GM18502 (cell line): Measurements from ENCODE around the gene RNFT2.
A peak's percentile ranks its signal among the peaks of the same experiment; 100 is the strongest.

Experiments used
- ATAC-seq: cut with Tn5 transposase; IDR thresholded peaks from one replicate; pipeline ENCODE4 v1.9.1; 2021; ENCODE audit warnings: mild to moderate bottlenecking; ENCODE audit not compliant: unreplicated experiment, poor library complexity

RNFT2 gene

DNA sequence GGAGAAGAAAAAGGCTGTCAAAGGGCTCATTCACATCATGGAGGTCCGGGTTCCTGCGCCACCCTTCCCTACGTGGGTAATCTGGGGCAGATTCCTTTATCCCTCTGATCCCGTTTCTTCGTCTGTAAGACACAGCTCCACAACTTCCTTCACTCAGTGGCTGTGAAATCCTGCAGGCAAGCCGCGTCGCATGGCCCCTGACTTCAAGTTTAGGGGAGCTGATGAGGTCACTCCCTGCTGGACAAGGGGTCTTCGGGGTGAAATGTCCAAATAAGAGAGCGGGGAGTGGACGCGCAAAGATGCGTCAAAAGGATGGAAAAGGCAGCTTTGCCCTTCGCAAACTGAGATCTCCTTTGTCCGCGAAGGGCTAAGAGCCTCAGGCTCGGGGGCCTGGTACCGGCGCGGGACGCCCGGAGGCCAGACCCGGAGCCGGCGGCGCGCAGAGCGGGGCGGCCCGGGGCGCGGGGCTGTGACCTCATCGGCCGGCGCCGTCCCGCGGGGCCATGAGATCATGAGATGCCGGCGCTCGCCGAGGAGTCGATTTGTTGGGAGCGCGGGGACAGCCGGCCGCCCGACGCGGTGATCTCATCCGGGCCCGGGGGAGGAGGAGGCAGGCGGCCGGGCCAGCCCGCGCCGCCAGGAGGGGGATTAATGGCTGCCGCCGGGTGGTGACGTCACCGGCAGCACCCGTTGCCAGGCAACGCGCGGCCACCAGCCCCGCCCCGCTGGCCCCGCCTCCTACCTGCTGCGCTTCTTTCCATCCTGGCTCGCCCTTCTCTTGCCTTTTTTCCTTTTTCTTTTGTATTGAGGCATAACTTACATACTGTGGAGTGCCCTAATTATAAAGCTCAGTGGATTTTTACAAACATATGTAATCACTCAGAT, 81.1 kb downstream of the RNFT2 start:
- peak; percentile 91 for ATAC-seq

DNA sequence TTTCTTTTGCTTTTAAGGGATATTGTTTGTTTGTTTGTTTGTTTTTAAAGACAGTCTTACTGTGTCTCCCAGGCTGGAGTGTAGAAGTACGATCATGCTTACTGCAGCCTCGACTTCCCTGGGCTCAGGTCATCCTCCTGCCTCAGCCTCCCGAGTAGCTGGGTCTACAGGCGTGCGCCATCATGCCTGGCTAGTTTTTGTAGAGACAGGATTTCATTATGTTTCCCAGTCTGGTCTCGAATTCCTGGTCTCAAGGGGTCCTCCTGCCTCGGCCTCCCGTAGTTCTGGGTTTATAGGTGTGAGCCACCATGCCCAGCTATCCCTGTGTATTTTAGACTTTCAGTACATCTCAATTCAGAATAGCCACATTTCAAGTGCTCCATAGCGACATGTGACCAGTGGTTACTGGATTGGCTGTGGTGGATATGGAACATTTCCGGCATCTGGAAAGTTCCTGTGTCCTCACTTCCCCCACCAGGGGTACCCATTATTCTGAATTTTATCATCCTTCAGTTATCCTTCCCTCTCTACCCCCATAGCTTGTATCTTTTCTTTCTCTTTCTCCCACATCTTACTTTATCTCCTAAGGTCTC, 82.0 kb downstream of the RNFT2 start:
- no peak for ATAC-seq

DNA sequence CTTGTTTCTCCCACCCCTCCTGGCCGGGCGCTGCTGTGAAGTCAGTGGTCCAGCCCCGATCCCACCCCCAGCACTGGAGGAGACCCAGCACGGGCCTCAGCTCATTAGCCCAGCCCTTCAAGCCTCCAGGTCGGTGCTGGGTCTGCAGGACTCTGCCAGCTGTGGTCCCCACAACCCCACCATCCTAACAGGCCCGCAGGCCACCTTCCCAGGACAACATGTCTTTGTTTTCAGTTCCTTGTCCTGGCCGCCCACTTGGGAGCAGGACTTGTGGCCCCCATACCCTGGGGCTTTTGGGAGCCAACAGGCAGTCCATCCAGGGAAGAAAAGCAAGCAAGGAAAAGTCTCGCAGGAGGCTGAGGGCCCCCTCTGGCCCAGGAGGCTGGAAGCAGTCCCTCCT, 83.2 kb downstream of the RNFT2 start:
- ATAC-seq, result no peak

DNA sequence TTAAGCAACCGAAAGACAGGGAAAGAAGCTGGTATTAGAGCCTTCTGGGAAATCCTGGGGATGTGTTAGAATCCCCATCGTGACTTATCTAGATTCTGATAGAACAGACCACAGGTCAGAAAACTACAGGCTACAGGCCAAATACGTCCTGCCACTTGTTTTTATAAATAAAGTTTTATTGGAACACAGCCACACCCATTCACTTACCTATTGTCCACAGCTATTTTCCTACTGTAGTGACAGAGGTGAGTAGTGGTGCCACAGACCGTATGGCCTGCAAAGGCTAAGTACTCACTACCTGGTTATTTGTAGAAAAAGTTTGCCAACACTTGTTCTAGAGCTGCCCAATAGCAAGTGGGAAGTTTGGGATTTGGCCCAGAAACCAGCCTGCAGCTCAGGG, 89.3 kb downstream of the RNFT2 start:
- ATAC-seq, result no peak

DNA sequence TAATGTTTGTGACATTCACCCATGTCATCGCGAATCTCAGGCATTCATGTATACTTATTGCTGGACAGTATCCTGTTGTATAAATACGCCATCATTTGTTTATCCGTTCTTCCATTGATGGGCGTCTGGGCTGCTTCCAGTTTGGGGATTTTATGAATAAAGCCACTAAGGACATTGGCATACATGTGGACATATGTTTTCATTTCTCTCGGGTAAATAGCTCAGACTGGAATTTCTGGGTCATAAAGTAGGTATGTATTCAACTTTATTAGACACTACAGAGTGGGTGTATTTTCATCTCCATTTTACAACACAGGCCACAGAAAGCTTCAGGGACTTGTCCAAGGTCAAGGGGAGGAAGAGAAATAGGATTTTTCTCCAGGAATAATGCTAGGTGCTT, 94.2 kb downstream of the RNFT2 start:
- no peak for ATAC-seq

DNA sequence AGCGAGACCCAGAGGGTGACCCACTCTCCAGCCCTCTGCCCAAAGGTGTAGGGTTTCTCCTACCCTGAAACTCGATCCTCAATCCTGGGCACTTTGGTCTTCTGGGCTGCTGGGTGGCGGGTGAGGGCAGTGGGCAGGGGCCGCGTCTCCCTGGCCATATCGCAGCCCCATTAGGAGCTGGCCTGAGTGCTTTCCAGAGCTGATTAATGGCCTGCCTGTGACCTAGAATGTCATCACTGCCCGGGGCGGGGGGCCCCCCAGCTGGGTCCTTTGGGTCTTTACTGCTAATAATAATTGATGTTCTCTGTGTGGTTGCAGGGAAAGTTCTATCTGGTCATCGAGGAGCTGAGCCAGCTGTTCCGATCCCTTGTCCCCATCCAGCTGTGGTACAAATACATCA, 95.4 kb downstream of the RNFT2 start:
- ATAC-seq, result no peak

DNA sequence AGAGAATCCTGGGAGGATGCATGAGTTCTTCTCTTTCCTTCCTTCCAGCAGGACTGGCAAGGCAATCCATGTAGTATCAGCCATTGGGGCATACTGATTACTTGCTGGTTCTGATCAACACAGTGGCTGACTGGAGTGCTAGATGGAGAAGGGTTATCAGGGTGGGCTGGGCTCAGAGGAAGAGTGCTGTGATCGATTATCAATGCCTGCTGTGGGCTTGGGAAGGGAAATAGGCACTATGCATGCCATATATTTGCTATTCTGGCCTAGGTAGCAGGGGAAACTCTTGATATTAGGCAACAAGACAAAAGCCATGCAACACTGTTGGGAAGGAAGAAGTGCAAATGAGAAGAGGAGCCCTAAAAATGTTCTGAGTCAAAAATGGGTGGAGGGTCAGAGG, 97.4 kb downstream of the RNFT2 start:
- no peak for ATAC-seq

DNA sequence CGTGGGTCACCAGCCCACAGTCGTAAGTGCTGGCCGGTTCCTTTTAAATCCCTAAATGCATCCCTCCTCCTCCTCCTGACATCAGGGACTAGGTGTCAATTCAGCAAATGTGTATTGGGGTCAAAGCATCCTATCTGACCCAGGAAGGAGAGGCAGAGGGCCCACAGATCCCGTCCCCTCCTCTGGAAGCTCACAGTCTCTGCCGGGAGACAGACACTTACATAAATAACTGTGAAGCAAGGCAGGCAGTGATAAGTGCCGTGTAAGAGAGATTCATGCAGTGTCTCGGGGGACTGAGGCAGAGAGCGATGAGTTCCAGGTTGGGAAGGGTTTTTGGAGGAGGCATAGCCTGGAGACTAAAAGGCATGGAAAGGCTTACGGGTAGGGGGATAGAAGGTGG, 99.0 kb downstream of the RNFT2 start:
- ATAC-seq, result no peak

DNA sequence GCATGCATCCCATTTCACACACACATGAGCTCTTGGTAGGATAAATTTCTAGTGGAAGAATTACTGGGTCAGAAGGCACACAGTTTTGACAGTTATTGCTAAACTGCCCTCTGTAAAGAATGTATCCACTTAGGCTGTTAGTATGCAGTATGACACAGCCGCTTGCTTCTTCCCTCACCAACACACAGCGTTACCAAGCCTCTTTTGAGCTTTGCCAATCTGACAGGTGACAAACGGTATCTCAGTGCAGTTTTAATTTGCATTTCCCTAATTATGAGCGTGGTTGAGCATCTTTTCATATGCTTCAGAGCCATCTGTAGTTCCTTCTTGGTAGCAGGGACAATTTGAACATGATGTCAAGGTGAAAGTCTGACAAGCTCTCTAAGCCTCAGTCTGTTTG, 100.2 kb downstream of the RNFT2 start:
- no peak for ATAC-seq

DNA sequence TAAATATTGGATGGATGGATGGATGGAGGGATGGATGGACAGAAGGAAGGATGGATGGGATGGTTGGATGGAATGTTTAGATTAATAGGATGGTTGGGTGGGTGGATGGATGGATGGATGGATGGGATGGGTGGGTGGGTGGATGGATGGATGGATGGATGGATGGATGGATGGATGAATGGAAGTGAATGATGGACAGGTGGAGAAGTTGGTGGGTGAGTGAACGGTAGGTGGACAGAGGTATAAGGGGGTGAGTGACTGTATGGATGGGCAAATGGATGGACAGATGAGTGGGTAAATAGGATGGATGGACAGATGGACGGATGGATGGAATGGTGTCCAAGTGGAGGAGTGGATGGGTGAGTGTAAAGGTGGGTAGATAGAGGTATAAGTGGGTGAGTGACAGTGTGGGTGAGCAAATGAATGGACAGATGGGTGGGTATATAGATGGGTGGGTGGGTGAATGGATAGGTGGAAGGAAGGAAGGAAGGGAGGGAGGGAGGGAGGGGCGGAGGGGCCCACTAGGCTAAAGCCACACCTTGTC, 101.2 kb downstream of the RNFT2 start:
- no peak for ATAC-seq

DNA sequence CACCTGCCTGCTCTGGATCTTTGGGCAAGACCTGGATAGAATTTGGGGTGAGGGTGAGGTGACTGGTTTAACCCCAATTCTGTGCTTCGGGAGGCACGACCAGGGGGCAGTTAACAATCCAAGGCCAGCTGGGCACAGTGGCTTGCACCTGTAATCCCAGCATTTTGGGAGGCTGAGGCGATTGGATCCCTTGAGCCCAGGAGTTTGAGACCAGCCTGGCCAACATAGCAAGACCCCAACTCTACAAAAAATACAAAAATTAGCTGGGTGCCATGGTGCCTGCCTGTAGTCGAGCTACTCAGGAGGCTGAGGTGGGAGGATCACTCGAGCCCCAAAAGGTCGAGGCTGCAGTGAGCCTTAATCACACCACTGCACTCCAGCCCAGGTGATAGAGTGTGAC, 105.0 kb downstream of the RNFT2 start:
- ATAC-seq, result no peak

DNA sequence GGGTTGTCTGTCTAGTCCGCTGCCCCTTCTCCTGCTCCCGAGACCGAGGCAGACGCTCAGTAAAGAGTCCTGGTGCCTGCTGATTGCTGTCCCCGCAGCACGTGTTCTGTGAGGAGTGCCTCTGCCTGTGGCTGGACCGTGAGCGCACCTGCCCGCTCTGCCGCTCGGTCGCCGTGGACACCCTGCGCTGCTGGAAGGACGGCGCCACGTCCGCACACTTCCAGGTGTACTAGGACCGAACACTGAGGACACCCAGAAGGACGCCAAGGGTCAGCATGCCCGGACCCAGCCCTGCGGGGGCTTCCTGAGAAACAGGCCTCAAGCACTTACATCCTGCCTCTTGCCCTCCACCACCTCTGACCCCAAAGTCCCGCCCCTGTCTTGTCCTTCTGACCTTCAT, 111.1 kb downstream of the RNFT2 start:
- ATAC-seq, result no peak

DNA sequence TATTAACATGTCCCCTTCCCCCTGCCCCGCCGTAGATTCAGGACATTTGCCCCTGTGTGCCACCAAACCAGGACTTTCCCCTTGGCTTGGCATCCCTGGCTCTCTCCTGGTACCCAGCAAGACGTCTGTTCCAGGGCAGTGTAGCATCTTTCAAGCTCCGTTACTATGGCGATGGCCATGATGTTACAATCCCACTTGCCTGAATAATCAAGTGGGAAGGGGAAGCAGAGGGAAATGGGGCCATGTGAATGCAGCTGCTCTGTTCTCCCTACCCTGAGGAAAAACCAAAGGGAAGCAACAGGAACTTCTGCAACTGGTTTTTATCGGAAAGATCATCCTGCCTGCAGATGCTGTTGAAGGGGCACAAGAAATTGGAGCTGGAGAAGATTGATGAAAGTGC, 114.2 kb downstream of the RNFT2 start:
- ATAC-seq, result no peak

DNA sequence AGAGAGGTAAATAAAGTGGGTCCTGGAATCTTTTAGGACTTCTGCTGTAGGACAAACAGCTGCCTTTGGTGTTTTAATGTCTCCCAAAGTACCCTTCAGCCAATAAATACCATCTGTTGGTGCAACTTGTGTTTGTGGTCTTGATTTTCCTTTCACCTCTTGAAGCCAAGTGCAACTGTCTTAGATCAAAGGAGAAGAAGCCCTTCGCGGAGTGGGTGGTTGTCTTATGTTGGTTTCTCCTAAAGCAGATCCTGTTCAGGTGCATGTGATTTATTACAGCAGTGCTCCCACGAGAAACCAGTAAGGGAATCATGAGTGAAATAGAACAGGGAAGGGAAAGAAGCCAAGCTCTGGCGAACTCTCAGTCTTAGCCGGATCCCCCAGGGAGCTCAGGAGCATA, 115.4 kb downstream of the RNFT2 start:
- no peak for ATAC-seq

DNA sequence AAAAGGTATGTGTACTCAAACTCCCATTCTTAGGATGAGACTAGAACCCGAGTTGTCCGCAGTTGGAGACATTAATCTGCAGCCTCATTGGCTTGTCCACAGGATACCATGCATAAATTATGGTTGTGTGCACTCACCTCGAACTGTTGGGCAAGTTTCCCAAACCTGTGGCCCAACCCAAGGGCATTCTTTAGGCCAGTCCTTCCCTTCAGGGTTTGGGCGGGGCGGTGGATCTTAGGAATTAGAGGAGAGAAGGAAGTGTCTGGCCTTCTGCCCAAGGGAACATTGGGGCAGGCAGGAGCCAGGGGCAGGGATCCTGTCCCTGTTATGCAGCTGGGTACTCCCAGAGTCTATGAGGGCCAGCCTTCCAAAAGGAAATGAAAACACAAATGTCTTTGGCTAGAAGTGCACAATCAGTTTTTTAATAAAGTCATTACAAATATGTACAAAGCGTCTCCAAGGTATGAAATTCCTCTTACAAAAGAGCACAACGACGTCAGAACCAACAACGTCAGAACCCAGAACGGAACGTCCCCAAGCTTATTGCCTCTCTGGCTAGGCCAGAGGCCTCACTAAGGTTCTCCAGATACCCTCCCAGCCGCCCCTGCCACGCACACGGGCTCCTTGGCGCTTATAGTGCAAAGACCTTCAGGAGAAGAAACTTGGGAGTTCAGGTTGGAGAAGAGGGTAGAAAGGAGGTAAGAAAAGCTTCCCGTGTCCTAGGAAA, 117.8 kb downstream of the RNFT2 start:
- ATAC-seq, result no peak

DNA sequence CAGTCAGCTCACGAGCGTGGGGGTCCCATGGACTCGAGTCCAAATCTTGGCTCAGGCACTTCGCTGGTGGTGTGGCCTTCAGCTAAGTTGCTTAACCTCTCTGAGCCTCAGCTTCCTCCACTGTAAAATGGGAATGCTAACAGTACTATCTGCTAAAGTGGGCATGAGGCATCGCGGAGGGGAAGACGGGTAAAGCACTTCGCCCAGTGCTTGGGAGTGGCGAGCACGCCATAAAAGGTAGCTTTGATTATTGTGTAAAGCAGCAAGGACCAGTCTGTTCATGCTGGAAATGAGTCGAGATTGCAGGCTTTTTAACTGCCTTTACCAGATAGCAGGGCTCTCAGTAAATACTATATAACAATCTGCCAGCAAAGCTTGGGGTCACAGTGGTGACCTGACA, 118.6 kb downstream of the RNFT2 start:
- ATAC-seq, result no peak

DNA sequence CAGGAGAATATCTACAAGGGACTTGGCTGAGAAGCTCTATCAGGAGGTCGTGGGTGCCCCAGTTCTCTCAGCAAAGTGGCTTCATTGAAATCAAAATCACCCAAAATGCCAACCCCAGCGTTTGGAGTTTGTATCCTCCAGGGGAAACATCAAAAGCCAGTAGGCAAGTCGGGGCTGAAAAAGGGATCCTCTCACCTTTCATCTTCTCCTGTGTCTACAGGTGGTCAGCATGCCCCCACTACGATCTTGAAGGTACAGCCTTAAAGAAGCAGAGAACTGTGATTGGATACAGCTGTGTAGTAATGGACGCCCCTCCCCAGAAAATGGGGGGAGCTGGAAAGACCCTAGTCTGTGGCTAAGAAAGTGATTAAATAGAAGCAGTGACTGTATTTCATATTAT, 121.0 kb downstream of the RNFT2 start:
- no peak for ATAC-seq

DNA sequence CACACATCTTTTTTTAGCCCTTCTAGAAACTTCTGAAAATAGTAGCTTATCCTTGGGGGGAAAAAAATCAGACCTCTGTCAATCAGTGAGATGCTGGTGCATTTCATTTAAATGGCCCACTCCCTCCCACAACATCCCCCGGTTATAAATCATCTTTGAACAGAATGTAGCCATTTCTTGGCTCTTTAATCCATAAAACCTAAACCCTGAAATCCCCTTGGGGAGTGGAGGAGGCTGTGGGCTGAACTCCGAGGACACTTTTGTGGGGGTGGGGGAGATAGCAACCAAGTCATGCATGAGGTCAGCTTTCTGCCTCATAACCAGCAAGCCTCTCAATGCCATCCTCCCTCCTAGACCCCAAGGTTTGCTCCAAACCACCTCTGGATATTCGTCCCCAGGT, 122.1 kb downstream of the RNFT2 start:
- no peak for ATAC-seq

DNA sequence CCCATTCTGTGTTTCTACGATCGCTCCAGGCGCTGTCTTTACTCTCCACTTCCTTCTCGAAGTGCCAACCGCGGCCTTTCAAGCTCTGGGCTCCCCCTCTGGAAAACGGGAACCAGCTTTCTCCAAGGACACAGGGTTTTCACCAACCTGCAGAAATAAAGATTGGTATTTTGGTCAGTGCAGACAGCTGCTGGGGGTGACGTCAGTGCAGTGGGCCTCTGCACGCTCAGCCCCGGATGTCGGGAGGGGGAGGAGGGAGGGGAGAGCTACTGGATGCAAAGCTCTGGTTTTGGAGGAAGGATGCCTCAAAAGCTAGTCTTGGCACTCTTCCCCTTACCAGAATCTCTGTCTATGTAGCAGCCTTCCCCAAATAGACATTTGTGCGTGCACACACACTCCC, 123.2 kb downstream of the RNFT2 start:
- peak; percentile 84 for ATAC-seq

DNA sequence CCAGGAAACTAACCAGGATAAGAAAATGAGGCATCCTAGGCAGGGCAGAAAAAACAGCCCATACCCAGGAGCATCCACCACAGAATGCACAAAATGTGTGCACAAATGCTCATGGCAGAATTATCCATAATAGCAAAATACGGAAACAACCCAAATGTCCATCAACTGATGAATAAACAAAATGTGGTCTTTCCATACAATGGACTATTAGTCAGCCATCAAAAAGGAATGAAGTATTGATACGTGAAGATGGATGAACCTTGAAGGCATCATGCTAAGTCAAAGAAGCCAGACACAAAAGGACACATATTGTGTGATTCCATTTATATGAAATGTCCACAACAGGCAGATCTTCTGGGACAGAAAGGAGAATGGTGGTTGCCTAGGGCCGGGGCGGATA, 124.1 kb downstream of the RNFT2 start:
- ATAC-seq, result no peak

DNA sequence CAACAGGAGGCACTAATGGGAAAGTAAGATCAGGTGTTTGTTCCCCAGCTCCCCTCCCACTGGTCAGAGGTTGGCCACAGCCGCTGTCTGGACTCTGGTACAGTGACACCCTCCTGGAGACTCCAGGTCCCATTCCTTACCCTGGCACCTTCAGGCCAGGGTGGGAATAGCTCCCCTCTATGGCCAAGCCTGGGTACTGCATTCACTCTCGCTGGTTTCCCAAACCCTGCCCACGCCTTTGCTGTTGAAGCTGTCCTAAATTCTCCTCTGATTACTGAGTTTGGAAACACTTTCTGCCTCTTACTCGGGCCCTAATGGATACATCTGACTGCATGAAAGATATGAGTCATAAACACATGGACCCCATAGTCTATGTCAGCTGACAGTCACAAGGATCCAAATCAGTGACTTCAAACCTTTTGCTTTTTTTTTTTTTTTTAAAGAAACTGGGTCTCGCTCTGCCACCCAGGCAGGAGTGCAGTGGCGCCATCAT, 125.2 kb downstream of the RNFT2 start:
- no peak for ATAC-seq
